ENCODE results near the gene TAC3.
"Not testable (repeated sequence)": the region's sequence is repeated elsewhere in the genome, so short reads cannot be mapped to it uniquely, and the experiment has no call there.

The TAC3 gene

DNA sequence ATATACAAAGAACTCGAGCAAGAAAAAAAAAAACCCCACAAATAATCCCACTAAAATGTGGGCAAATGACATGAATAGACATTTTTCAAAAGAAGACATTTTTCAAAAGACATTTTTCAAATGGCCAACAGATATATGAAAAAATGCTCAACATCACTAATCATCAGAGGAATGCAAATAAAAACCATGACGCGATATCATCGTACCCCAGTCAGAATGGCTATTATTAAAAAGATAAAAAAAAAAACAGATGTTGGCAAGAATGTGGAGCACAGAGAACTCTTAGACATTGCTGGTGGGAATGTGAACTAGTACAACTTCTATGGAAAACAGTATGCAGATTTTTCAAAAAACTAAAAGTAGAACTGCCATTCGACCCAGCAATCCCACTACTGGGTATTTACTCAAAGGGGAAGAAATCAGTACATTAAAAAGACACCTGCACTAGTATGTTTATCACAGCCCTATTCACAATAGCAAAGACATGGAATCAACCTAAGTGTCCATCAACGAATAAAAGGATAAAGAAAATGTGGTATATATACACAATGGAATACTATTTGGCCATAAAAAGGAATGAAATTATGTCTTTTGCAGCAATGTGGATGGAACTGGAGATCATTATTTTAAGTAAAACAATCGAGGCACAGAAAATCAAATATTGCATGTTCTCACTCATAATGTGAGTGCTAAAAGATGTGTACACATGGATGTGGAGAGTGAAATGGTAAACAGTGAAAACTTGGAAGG lies 26.3 kb downstream of the TAC3 start:
- FAIRE-seq (no peak), DNase-seq (ENCODE audit: extremely low spot score, insufficient read length, low read depth) (no peak)

GRCh38 chr12:56988207-56988739 lies 28.1 kb downstream of the TAC3 start:
- FAIRE-seq, result no peak
- no peak for DNase-seq (ENCODE audit: extremely low spot score, insufficient read length, low read depth)

DNA sequence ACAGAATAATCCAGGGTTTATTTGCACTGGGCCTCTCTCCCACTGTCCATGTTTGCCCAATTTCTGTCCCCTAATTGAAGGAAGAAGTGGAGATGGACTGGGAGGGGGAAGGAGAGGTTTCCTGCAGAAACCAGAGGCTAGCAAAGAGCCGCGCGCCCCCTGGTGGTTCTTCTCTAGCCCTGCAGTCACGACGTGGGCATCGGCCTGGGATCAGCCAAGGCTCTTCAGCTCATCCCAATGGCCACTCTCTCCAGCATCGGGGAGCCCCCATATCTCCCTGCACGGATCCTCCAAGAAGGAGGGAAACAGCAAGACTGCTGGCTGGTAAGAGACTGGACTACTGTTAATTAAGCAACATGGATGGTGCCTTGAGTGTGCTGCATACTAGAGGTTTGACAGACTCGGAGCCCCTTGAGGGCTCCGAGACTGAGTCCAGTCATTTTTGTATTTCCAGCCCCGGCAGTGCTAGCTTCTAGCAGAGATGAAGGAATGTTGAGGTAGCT lies 28.7 kb downstream of the TAC3 start:
- DNase-seq (ENCODE audit: extremely low spot score, insufficient read length, low read depth), result peak; percentile 49

GRCh38 chr12:56987011-56987410 lies 29.3 kb downstream of the TAC3 start:
- DNase-seq (ENCODE audit: extremely low spot score, insufficient read length, low read depth) (no peak), FAIRE-seq (no peak)

More for the DNA sequence above, 28.7 kb downstream of the TAC3 start:
- peak; percentile 71 for FAIRE-seq

GRCh38 chr12:56985714-56986113 lies 30.6 kb downstream of the TAC3 start:
- not testable (repeated sequence) for FAIRE-seq; DNase-seq (ENCODE audit: extremely low spot score, insufficient read length, low read depth)

DNA sequence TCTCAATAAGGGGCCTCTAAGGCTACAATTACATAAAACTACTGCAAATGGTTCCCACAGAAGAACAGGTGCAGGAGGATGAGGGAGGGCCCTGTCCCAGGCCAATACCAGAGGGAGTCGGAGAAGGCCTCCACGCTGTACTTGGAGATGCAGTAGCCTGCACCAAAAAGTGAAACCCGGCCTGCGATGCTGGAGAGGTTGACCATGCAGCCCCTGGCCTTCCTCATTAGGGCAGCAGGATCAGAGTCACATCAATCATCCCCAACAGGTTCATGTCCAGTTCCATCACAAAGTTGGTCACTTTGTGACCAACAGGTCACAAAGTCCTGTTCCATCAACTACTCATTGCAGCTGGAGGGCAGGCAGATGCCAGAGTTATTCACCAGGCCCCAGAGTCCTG lies 32.9 kb downstream of the TAC3 start:
- no peak for DNase-seq (ENCODE audit: extremely low spot score, insufficient read length, low read depth)
- FAIRE-seq, result no peak

- not testable (repeated sequence) for FAIRE-seq; DNase-seq (ENCODE audit: extremely low spot score, insufficient read length, low read depth)
Measured at GRCh38 chr12:56982578-56983236, 33.6 kb downstream of the TAC3 start.

DNA sequence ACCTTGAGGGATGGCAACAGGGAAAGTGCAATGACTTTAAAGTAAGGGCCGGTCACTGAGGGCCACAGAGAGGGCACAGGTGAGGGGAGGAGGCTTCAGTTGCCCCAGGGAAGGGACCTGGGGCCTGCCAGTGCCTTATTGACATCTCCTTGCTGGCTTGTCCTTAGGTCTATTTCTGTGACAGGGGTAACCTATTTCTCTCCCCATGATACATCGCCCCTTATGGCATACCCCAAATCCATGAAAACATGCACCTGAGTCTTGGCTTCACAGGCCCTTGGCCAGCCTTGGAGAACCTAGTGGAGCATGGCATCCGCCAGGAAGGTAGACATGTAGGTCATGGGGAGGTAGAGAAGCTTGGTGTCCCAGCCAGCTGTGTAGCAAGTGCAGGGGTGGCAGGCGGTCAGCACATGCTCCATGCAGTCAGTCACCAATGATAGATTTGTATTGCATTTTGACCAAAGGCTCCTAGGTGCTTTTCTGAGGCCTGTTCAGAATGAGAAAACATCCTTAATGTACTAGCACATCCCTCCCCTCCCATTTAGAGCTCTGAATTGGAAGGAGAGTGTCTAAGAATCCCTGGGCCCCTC lies 35.3 kb downstream of the TAC3 start:
- FAIRE-seq, result no peak
- DNase-seq (ENCODE audit: extremely low spot score, insufficient read length, low read depth), result no peak

GRCh38 chr12:56980268-56980667 lies 36.1 kb downstream of the TAC3 start:
- FAIRE-seq (no peak), DNase-seq (ENCODE audit: extremely low spot score, insufficient read length, low read depth) (no peak)

- DNase-seq (ENCODE audit: extremely low spot score, insufficient read length, low read depth) (no peak), FAIRE-seq (no peak)
Measured at GRCh38 chr12:56979628-56980027, 36.7 kb downstream of the TAC3 start.

GRCh38 chr12:56978397-56979138 lies 37.8 kb downstream of the TAC3 start:
- FAIRE-seq, result no peak
- DNase-seq (ENCODE audit: extremely low spot score, insufficient read length, low read depth), result no peak

- not testable (repeated sequence) for DNase-seq (ENCODE audit: extremely low spot score, insufficient read length, low read depth); FAIRE-seq
Measured at GRCh38 chr12:56977361-56977760, 39.0 kb downstream of the TAC3 start.

DNA sequence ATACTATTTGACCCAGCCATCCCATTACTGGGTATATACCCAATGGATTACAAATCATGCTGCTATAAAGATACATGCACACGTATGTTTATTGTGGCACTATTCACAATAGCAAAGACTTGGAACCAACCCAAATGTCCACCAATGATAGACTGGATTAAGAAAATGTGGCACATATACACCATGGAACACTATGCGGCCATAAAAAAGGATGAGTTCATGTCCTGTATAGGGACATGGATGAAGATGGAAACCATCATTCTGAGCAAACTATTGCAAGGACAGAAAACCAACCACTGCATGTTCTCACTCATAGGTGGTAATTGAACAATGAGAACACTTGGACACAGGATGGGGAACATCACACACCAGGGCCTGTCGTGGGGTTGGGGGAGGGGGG lies 42.1 kb downstream of the TAC3 start:
- not testable (repeated sequence) for DNase-seq (ENCODE audit: extremely low spot score, insufficient read length, low read depth); FAIRE-seq

GRCh38 chr12:56968910-56969309 lies 47.4 kb downstream of the TAC3 start:
- not testable (repeated sequence) for FAIRE-seq; DNase-seq (ENCODE audit: extremely low spot score, insufficient read length, low read depth)

- FAIRE-seq, result not testable (repeated sequence)
Measured at GRCh38 chr12:56965997-56966642, 50.2 kb downstream of the TAC3 start.

GRCh38 chr12:56965124-56965523 lies 51.2 kb downstream of the TAC3 start:
- FAIRE-seq; DNase-seq (ENCODE audit: extremely low spot score, insufficient read length, low read depth): not testable (repeated sequence)

More at GRCh38 chr12:56965997-56966642, 50.2 kb downstream of the TAC3 start:
- not testable (repeated sequence) for DNase-seq (ENCODE audit: extremely low spot score, insufficient read length, low read depth)

GRCh38 chr12:56963557-56963956 lies 52.8 kb downstream of the TAC3 start:
- FAIRE-seq; DNase-seq (ENCODE audit: extremely low spot score, insufficient read length, low read depth): not testable (repeated sequence)

GRCh38 chr12:56962247-56962646 lies 54.1 kb downstream of the TAC3 start:
- not testable (repeated sequence) for FAIRE-seq; DNase-seq (ENCODE audit: extremely low spot score, insufficient read length, low read depth)

All from GM18507 (cell line).